Astrocyte (in vitro differentiated cells and primary cell): ENCODE results near the gene LRRC63. TPM values are rescaled to one million over a fixed set of nuclear protein-coding genes. Genes with fewer than 3 reads are reported as not detected.

ENCODE experiments used
- DNase-seq: peaks from one replicate; pipeline ENCODE4 v3.0.0-alpha.2; 2010; ENCODE audit warnings: low read depth
- FAIRE-seq: peaks from 2 replicates; lab custom pipeline; 2011; peaks lifted over from hg19 to GRCh38; lab: Jason Lieb, UNC
- H2AFZ ChIP-seq: 2 replicates; pipeline ENCODE4 v1.6.0; 2012; ENCODE audit warnings: low read depth, low read length, inconsistent platforms
- H3K27ac ChIP-seq: 2 replicates; pipeline ENCODE4 v1.5.1; 2011; ENCODE audit warnings: low read depth, low read length, inconsistent platforms
- H3K27me3 ChIP-seq: 2 replicates; pipeline ENCODE4 v1.6.0; 2011; ENCODE audit warnings: low read length, inconsistent platforms; ENCODE audit not compliant: insufficient read depth
- H3K36me3 ChIP-seq: 2 replicates; pipeline ENCODE4 v1.5.1; 2011; ENCODE audit warnings: low read length, inconsistent platforms; ENCODE audit not compliant: insufficient read depth
- H3K4me1 ChIP-seq: 2 replicates; pipeline ENCODE4 v1.5.1; 2011; ENCODE audit warnings: low read length, inconsistent platforms; ENCODE audit not compliant: insufficient read depth
- H3K4me2 ChIP-seq: 2 replicates; pipeline ENCODE4 v1.6.0; 2012; ENCODE audit warnings: low read length, inconsistent platforms
- H3K4me3 ChIP-seq: 2 replicates; pipeline ENCODE4 v1.5.1; 2011; ENCODE audit warnings: low read depth, mild to moderate bottlenecking, low read length, inconsistent platforms; ENCODE audit not compliant: insufficient read depth
- H3K79me2 ChIP-seq: 2 replicates; pipeline ENCODE4 v1.6.0; 2012; ENCODE audit warnings: mild to moderate bottlenecking, low read length, inconsistent platforms; ENCODE audit not compliant: insufficient read depth
- H3K9ac ChIP-seq: 2 replicates; pipeline ENCODE4 v1.6.0; 2012; ENCODE audit warnings: mild to moderate bottlenecking, low read length, inconsistent platforms
- H3K9me3 ChIP-seq: 2 replicates; pipeline ENCODE4 v1.5.1; 2012; ENCODE audit warnings: low read depth, mild to moderate bottlenecking, low read length, inconsistent platforms; ENCODE audit not compliant: insufficient read depth
- H4K20me1 ChIP-seq: 2 replicates; pipeline ENCODE4 v1.6.0; 2012; ENCODE audit warnings: low read length, inconsistent platforms; ENCODE audit not compliant: insufficient read depth
- H3K27ac Mint-ChIP-seq: one replicate; pipeline ENCODE4 v1.8.0; 2021; ENCODE audit warnings: mild to moderate bottlenecking, mixed read lengths; ENCODE audit not compliant: unreplicated experiment
- H3K27me3 Mint-ChIP-seq: one replicate; pipeline ENCODE4 v1.8.0; 2021; ENCODE audit warnings: low read depth, mixed read lengths; ENCODE audit not compliant: unreplicated experiment
- H3K36me3 Mint-ChIP-seq: one replicate; pipeline ENCODE4 v1.8.0; 2021; ENCODE audit warnings: low read depth, mixed read lengths; ENCODE audit not compliant: unreplicated experiment
- H3K4me1 Mint-ChIP-seq: one replicate; pipeline ENCODE4 v1.8.0; 2021; ENCODE audit warnings: low read depth, mixed read lengths; ENCODE audit not compliant: unreplicated experiment
- H3K4me3 Mint-ChIP-seq: one replicate; pipeline ENCODE4 v1.8.0; 2021; ENCODE audit warnings: mild to moderate bottlenecking, moderate library complexity, mixed read lengths; ENCODE audit not compliant: unreplicated experiment
- H3K9me3 Mint-ChIP-seq: one replicate; pipeline ENCODE4 v1.8.0; 2021; ENCODE audit warnings: mild to moderate bottlenecking, mixed read lengths; ENCODE audit not compliant: unreplicated experiment
- EZH2 ChIP-seq: IDR thresholded peaks from 2 replicates; pipeline ENCODE4 v1.6.1; 2012; ENCODE audit warnings: mild to moderate bottlenecking, low read length, inconsistent platforms; ENCODE audit not compliant: insufficient read depth
- total RNA-seq: library from RNA; stranded (reverse); gene quantifications from 2 replicates; pipeline ENCODE4 v1.2.1, GENCODE V29; 2021
- TF ChIP-seq, protein P1 (sequence below): IDR thresholded peaks from 2 replicates; pipeline ENCODE4 v1.5.1; 2011; ENCODE audit warnings: low read depth, mild to moderate bottlenecking, inconsistent platforms, low read length, moderate library complexity; ENCODE audit not compliant: insufficient read depth

LRRC63 gene
- total RNA-seq, 1 donor from 2014 or later, result not detected

DNA sequence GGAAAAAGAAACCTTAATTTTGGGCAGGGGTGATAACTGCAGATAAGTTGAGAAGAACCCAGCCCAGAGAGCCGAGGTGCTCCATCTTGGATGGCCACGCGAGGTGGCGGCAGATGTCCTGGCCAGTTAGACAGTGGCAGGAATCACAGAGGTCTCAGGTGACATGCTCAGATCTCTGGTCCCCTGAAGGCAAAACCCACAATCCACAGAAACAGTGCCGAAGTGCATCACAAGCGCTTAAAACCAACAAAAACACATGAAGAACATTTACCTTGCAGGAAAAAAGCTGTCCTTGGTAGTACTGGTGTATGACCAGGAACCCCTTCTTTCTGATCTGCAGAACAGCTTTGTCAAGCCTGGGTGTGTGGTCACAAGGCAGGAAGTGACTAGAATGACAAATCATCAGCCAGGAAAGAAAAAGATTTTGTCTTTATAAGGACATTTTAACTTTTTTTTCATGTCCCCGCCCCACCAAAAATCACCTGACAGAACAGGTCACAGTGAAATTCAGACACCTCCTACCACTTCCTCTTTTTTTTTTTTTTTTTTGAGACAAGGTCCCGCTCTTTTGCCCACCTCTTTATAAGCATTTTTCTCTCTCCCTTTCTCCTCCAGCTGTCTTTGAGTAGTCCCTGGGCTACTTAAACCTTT, 29.8 kb upstream of the LRRC63 start, which contains the start of gene LCP1:
Gene LCP1 (minus strand): TSS at position 338 of the 651 bp plus-strand sequence. CDS start 22,515 bp downstream, outside the sequence.
- H3K27ac ChIP-seq, result no peak within 1 kb of the TSS
- no peak within 1 kb of the TSS for H3K9ac ChIP-seq
- no peaks in the 10 kb centered on the region for H3K4me1 ChIP-seq
- no peaks in the 10 kb centered on the region for H3K27me3 Mint-ChIP-seq
- no peak within 1 kb of the TSS for H3K4me3 ChIP-seq
- DNase-seq (no peak), FAIRE-seq (no peak)
- no peaks in the 10 kb centered on the region for H3K36me3 ChIP-seq
- H2AFZ ChIP-seq, result no peak within 1 kb of the TSS
- H3K36me3 Mint-ChIP-seq, result no peaks in the 10 kb centered on the region
- peaks cover 3% of the 10 kb centered on the region for H3K27me3 ChIP-seq
- H3K9me3 ChIP-seq, result no peaks in the 10 kb centered on the region
- H4K20me1 ChIP-seq, result no peaks in the 10 kb centered on the region
- H3K9me3 Mint-ChIP-seq, result no peaks in the 10 kb centered on the region
- H3K79me2 ChIP-seq, result no peaks in the 10 kb centered on the region
- no peak within 1 kb of the TSS for H3K27ac Mint-ChIP-seq
- H3K4me1 Mint-ChIP-seq, result peaks cover 12% of the 10 kb centered on the region
- TF ChIP-seq EZH2, result no peak
- TF ChIP-seq, protein P1, sequence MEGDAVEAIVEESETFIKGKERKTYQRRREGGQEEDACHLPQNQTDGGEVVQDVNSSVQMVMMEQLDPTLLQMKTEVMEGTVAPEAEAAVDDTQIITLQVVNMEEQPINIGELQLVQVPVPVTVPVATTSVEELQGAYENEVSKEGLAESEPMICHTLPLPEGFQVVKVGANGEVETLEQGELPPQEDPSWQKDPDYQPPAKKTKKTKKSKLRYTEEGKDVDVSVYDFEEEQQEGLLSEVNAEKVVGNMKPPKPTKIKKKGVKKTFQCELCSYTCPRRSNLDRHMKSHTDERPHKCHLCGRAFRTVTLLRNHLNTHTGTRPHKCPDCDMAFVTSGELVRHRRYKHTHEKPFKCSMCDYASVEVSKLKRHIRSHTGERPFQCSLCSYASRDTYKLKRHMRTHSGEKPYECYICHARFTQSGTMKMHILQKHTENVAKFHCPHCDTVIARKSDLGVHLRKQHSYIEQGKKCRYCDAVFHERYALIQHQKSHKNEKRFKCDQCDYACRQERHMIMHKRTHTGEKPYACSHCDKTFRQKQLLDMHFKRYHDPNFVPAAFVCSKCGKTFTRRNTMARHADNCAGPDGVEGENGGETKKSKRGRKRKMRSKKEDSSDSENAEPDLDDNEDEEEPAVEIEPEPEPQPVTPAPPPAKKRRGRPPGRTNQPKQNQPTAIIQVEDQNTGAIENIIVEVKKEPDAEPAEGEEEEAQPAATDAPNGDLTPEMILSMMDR, result no peak
- peak within 1 kb of the TSS; percentile 21 for H3K4me3 Mint-ChIP-seq
- no peak within 1 kb of the TSS for H3K4me2 ChIP-seq

DNA sequence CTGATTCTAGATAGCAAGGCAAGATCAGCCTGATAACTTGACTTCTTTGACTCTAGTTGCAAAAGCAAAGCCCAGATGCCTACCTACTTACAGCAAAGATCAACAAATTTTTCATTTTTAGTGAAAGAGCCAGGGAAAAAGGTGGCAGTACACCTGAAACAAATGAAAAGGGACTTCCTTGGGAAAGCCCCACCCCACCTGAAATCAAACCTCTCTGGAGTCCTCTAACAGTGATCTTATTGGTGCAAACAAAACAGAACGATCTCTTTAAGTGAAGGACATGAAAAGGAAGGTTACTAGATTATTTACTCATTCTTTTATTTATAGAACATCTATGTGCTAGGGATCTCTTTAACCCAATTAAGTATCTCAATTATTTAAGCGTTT, 29.2 kb upstream of the LRRC63 start:
- no peak overlapping the region for H3K4me3 Mint-ChIP-seq
- no peak overlapping the region for H3K4me2 ChIP-seq
- H4K20me1 ChIP-seq, result no peaks in the 10 kb centered on the region
- no peaks in the 10 kb centered on the region for H3K9me3 Mint-ChIP-seq
- no peaks in the 10 kb centered on the region for H3K79me2 ChIP-seq
- no peak overlapping the region for H3K9ac ChIP-seq
- no peak overlapping the region for H3K4me3 ChIP-seq
- TF ChIP-seq EZH2, result no peak
- TF ChIP-seq, protein P1, result no peak
- no peaks in the 10 kb centered on the region for H3K36me3 Mint-ChIP-seq
- peaks cover 12% of the 10 kb centered on the region for H3K4me1 Mint-ChIP-seq
- DNase-seq (no peak), FAIRE-seq (no peak)
- no peak overlapping the region for H2AFZ ChIP-seq
- peaks cover 3% of the 10 kb centered on the region for H3K27me3 ChIP-seq
- H3K4me1 ChIP-seq, result no peaks in the 10 kb centered on the region
- no peaks in the 10 kb centered on the region for H3K27me3 Mint-ChIP-seq
- H3K27ac Mint-ChIP-seq, result no peak overlapping the region
- no peaks in the 10 kb centered on the region for H3K9me3 ChIP-seq
- no peak overlapping the region for H3K27ac ChIP-seq
- H3K36me3 ChIP-seq, result no peaks in the 10 kb centered on the region
